ENCODE measurements around the gene AHCYL2.
A peak's percentile ranks its signal among the peaks of the same experiment; 100 is the strongest.
"Not testable (repeated sequence)": the region's sequence is repeated elsewhere in the genome, so short reads cannot be mapped to it uniquely, and the experiment has no call there.

Gene AHCYL2

DNA sequence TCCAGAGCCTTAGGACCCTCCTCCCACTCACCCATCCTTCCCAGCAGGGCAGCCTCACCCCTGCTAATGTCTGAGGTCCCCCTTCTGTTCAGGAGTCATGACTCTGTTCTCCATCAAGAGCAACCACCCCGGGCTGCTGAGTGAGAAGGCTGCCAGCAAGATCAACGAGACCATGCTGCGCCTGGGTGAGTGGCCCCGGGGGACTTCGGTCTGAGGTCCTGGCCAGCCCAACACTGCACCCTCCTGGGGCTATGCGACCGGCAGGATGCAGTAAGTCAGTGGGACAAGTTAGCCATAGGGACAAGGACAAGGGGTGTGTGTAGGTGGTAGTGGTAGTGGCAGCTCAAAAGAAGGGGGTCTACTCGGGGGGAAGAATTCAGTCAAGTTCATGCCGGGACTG, 16.2 kb upstream of the AHCYL2 start:
- DNase-seq (ENCODE audit: low read depth in 1 of 2, low spot score in 1 of 2): no peak

DNA sequence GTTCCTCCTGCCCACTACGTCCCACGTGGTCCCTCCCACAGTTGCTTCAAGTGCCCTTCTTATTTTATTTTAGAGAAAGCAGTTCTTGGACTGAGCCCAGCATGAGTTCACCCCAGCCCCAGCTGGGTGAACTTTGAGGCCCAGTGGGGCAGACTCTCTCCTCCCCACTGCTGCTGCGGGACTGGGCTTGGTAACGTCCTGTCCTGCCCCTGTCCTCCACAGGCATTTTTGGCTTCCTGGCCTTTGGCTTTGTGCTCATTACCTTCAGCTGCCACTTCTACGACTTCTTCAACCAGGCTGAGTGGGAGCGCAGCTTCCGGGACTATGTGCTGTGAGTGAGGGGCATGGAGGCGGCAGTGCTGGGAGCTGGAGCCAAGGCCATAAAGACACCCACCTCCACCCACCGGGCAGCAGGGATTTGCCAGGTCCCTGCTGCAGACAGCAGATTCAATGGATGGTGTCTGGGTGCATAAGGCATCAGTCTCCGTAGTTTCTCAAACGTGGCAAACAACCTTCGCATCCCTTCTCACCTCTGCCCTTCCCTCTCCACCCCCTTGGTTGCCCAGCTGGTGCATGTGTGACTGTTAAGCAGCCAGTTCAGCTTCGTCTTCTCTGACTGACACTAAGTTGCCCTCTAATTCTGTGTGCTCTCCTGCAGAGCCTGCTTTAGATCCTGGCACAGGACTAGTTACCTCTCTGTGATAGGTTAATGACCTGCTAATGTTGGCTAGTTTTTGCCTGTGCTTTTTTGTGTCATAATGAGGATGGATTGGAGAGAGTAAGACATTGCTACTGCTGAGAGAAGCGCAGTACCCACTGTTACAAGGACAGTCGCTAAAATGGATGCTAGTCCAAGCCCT, 15.5 kb upstream of the AHCYL2 start:
- DNase-seq (ENCODE audit: low read depth in 1 of 2, low spot score in 1 of 2): no peak

DNA sequence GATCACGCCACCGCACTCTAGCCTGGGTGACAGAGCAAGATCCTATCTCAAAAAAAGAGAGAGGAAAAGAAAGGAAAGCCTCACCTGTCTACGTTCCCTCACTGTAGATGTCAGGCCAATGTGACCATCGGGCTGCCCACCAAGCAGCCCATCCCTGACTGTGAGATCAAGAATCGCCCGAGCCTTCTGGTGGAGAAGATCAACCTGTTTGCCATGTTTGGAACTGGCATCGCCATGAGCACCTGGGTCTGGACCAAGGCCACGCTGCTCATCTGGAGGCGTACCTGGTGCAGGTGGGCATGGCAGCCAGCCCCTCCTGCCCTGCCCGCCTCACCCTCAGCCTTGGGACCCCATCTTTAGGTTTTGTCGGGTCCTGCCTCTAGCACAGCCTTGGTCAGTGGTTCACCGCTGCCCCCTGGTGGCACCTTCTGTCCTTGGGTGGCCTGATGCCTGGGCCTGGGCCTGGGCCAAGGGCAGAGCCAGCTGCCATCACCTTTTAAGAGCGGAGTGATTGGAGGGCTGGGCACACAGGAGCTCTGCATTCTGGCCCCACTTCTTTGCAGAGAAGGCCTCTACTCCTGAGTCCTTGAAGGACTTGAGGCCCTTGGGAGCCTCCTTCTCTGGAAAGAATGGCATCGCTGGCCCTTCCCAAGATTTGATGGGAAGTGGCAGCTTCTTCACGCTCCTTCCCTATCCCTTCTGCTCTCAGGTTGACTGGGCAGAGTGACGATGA, 14.4 kb upstream of the AHCYL2 start:
- DNase-seq (ENCODE audit: low read depth in 1 of 2, low spot score in 1 of 2): peak; percentile 37 to 62

DNA sequence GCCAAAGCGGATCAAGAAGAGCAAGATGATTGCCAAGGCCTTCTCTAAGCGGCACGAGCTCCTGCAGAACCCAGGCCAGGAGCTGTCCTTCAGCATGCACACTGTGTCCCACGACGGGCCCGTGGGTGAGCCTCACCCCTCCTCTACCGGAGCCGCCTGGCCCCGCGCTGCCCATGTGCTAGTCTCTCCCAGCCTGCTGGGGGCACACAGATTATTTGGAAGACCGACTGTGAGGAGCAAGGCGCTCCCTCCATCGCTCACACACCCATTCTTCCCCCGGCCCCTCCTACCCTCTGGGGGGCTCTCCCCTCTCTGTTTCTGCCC, 13.9 kb upstream of the AHCYL2 start:
- DNase-seq (ENCODE audit: low read depth in 1 of 2, low spot score in 1 of 2): no peak

DNA sequence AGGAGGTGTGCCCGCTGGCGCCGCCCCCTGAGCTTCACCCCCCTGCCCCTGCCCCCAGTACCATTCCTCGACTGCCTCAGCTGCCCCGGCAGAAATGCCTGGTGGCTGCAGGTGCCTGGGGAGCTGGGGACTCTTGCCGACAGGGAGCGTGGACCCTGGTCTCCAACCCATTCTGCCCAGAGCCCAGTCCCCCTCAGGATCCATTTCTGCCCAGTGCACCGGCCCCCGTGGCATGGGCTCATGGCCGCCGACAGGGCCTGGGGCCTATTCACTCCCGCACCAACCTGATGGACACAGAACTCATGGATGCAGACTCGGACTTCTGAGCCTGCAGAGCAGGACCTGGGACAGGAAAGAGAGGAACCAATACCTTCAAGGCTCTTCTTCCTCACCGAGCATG, 12.7 kb upstream of the AHCYL2 start:
- DNase-seq (ENCODE audit: low read depth in 1 of 2, low spot score in 1 of 2): no peak

DNA sequence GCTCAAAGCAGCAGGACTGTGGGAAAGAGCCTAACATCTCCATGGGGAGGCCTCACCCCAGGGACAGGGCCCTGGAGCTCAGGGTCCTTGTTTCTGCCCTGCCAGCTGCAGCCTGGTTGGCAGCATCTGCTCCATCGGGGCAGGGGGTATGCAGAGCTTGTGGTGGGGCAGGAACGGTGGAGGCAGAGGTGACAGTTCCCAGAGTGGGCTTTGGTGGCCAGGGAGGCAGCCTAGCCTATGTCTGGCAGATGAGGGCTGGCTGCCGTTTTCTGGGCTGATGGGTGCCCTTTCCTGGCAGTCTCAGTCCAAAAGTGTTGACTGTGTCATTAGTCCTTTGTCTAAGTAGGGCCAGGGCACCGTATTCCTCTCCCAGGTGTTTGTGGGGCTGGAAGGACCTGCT, 12.2 kb upstream of the AHCYL2 start:
- DNase-seq (ENCODE audit: low read depth in 1 of 2, low spot score in 1 of 2): no peak

DNA sequence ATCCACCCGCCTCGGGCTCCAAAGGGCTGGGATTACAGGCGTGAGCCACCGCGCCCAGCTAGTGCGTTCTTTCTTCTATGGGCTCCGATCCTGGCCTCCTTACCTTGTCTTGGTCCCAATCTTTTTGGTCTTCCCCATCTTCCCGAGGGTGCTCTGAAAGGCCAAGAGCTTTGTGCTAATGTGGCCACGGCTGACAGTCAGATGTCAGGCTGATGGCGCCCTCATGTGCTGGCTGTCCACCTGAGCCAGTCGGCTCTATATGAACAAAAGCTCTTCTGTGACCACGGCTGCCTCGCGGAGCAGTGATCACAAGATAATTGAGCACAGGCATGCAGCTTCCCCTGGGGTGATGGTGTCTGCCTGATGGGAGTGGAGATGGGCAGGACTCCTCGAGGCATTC, 11.0 kb upstream of the AHCYL2 start:
- DNase-seq (ENCODE audit: low read depth in 1 of 2, low spot score in 1 of 2): no peak

DNA sequence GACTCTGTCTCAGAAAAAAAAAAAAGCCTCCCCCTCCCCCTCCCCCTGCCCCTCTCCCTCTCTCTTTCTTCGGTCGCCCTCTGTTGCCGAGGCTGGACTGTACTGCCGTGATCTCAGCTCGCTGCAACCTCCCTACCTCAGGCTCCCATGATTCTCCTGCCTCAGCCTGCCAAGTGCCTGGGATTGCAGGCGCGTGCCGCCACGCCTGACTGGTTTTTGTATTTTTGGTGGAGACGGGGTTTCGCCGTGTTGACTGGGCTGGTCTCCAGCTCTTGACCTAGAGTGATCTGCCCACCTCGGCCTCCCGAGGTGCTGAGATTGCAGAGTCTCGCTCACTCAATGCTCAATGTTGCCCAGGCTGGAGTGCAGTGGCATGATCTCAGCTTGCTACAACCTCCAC, 9.1 kb upstream of the AHCYL2 start:
- not testable (repeated sequence) for DNase-seq (ENCODE audit: low read depth in 1 of 2, low spot score in 1 of 2)

DNA sequence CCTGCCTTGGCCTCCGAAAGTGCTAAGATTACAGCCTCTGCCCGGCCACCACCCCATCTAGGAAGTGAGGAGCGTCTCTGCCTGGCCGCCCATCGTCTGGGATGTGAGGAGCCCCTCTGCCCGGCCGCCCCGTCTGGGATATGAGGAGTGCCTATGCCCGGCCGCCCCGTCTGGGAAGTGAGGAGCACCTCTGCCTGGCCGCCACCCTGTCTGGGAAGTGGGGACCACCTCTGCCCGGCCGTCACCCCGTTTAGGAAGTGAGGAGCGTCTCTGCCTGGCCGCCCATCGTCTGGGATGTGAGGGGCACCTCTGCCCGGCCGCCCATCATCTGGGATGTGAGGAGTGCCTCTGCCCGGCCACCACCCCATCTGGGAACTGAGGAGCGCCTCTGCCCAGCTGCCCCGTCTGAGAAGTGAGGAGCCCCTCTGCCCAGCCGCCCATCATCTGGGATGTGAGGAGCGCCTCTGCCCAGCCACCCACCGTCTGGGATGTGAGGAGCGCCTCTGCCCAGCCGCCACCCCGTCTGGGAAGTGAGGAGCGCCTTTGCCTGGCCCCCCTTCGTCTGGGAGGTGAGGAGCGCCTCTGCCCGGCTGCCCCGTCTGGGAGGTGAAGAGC, 8.6 kb upstream of the AHCYL2 start:
- DNase-seq (ENCODE audit: low read depth in 1 of 2, low spot score in 1 of 2): not testable (repeated sequence)

DNA sequence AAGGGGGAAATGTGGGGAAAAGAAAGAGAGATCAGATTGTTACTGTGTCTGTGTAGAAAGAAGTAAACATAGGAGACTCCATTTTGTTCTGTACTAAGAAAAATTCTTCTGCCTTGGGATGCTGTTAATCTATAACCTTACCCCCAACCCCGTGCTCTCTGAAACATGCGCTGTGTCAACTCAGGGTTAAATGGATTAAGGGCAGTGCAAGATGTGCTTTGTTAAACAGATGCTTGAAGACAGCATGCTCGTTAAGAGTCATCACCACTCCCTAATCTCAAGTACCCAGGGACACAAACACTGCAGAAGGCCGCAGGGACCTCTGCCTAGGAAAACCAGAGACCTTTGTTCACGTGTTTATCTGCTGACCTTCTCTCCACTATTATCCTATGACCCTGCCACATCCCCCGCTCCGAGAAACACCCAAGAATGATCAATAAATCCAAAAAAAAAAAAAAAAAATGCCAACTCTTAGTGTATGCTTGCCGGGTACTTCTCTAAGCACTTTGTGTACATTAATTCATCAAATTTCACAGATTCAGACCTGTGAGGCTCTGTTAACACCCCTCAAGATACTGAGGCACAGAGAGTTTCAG, 7.9 kb upstream of the AHCYL2 start:
- not testable (repeated sequence) for DNase-seq (ENCODE audit: low read depth in 1 of 2, low spot score in 1 of 2)

DNA sequence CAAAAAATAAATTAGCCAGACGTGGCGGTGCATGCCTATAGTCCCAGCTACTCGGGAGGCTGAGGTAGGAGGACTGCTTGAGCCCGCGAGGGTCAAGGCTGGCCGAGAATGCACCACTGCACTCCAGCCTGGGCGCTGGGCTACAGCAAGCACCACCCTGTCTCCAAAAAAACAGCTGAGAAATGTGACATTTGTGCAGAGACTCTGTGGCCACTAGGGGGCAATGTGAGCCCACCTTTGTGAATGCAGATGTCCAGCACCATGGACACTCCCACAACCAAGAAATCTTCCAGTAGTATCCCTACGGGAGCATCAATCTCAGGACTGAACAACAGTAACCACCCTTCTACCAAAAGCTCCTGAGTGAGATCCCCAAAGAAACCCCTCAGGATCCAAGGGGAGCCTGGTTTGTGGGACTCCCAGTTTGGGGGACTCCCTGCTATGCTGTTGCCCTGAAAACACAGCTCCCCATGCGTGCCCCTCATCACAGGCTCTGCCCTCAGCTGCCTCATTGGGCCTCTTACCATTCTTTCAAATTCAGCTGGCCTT, 6.2 kb upstream of the AHCYL2 start:
- peak; percentile 59 to 66 for DNase-seq (ENCODE audit: low read depth in 1 of 2, low spot score in 1 of 2)

DNA sequence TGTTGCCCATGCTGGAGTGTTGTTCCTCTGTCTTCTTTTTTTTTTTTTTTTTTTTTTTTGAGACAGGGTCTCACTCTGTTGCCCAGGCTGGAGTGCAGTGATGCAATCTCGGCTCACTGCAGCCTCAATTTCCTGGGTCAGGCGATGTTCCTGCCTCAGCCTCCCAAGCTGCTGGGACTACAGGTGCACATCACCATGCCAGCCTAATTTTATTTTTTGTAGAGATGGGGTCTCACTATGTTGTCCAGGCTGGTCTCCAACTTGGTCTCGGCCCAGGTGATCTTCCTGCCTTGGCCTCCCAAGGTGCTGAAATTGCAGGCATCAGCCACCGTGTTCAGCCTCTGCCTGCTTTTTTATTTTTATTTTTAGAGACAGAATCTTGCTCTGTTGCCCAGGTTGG, 5.7 kb upstream of the AHCYL2 start:
- DNase-seq (ENCODE audit: low read depth in 1 of 2, low spot score in 1 of 2): not testable (repeated sequence)

DNA sequence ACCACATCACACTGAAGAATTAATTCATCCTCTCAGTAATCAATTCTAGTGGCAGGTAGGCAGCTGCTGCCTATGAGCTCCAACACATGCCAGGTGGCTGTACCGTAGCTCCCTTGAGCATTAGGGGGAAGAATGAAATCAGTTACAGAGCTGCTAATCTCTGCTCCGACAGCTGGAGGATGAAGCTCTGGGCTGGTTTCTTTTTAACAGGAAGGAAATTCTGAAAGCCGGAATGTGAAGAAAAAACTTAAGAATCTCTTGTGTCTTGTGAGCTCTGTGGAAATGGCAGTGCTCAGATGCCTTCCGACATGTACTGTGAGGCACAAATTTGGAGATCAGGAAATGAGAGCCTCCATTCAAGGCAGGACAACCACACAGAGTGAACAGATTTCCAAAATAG, 2.8 kb upstream of the AHCYL2 start:
- no peak for DNase-seq (ENCODE audit: low read depth in 1 of 2, low spot score in 1 of 2)

DNA sequence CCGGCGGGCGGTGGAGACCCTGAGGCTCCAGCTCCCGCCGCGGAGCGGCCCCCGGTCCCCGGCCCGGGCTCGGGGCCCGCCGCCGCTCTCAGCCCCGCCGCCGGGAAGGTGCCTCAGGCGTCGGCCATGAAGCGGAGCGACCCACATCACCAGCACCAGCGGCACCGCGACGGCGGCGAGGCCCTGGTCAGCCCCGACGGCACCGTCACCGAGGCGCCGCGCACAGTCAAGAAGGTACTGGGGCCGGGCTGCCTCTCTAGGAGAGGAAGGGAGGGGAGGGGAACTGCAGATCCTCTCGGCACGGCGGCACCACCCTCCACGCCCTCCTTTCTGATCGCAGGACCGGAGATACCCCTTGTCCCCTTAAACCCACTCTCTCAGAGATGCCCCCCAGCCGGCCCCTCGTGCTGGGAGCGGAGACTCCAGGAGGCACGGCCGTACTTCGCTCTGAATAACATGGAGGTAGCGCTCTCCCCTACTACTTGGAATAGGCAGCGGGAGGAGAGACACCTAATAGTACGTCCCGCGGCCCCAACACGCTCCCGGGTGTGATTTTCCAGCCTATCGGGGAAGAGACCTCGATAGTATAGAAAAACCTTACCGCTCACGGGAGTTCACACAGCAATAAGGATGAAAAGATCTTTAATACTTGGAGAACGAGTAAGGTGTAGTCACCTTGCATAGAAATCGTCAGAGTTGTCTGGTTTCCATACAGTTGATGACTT, 538 bp downstream of the AHCYL2 start:
- DNase-seq (ENCODE audit: low read depth in 1 of 2, low spot score in 1 of 2): peak; percentile 35 to 36

DNA sequence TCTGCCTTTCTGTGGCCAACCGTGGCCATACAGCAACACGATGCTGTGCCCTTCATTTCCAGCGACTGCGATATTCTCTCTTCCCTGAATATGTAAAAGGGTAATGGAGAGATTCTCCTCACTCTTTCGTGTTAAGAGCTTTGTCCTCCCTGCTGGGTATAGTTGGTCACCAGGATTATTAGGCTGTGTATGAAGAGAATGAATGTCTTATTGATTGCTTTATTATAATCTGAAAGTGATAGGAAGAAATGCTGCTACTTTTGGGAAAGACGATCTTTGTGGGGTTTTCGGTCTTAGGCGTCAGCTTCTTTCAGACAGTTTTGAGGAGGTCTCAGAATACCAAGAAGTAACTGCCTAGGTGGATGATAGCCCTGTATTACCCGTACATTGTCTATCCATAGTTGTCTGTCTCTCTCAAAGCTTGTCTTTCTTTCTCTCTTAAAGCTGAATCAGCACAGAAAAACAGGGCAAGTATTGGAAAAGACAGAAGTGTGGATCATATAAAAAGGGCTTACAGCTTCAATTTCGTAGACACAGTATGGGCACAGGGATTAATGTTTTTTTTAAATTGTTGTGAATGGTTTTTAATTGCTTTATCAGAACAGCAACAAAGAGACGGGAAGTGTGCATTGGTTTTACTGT, 1.2 kb downstream of the AHCYL2 start:
- DNase-seq (ENCODE audit: low read depth in 1 of 2, low spot score in 1 of 2): no peak

DNA sequence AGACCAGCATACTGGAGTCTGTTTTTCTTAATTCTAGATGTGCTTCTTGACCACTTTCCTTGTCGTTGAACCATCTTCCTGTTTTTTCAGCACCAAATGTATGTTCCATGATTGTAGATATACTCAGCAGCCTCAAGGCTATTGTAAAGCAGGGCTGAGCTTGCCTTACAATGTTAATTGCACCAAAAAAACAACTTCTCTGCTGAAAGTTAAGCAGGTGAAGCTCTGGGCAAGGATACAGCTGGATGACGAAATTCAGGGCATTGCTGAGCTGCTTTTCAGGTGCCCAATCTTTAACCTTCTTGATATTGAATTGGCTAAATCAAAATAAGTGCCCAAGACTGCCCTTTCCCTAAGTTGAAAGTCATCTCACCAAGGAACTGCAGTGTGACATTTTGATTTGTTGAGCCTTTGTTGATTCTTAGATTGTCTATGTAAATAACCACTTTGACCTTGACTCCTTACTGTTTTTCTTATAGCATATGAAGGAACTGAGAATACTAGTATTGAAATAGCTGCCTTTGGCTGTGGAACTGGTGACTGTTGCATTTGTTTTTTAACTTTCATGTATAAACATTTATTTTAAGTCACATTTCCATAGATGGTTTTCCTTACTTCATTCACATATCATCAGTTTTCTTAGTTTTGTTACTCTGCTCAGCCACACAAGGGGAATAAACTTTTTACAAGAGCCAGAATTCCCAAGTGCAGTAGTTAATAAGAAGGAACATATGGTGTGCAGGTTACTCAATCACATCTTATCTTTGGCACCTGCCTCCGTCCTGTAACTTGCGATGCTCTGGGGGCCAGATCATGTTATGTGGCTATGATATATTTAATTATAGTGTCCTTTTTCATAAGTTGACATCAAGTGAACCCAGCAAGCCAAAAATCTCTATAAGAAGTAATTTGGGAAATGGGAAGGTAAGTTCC, 3.1 kb downstream of the AHCYL2 start:
- DNase-seq (ENCODE audit: low read depth in 1 of 2, low spot score in 1 of 2): no peak

DNA sequence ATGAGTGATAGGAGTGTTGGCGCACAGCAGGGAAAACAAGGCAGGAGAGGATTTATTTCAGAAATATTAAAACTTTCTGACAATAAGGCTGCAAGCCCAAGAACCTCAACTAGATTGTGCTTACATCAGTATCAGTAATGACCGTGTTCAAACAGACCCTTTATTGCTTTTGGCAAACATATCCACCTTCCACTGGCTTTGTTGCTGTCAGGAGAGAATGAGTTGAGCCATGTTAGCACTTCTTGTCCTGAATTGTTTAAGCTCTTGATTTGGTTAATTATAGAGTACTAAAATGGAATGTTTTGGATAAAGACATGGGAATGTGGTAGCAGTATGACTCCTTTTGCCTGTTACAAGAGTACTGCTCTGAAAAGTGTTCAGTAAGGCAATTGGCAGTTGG, 3.8 kb downstream of the AHCYL2 start:
- no peak for DNase-seq (ENCODE audit: low read depth in 1 of 2, low spot score in 1 of 2)

DNA sequence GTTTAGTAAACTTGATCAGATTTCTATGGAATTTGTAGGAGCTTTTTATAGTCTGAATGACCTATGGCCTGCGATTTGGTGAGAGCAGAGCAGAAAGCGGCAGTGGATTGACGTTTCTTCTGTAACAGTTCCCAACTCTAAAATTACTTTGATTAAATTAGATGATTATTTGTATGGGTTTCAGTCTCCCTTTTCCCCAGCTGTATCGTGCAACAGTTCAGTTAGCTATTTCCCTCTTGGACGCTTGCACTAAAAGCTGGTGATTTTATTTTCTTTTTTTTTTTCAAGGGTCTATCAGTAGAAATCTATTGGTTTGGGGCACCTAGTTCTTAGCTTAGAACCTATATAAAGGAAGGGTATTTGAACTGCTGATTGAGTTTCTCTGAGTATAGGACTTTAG, 6.8 kb downstream of the AHCYL2 start:
- no peak for DNase-seq (ENCODE audit: low read depth in 1 of 2, low spot score in 1 of 2)

DNA sequence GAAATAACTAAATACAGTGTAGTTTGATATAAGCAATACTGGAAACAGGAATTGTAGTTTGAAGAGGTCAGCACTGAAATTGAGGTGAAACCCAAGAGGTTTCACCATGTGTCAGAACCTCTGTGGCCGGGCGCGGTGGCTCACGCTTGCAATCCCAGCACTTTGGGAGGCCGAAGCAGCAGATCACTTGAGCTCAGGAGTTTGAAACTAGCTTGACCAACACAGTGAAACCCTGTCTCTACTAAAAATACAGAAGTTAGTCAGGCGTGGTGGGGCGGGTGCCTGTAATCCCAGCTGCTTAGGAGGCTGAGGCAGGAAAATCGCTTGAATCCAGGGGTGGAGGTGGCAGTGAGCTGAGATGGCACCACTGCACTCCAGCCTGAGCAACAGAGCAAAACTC, 13.7 kb downstream of the AHCYL2 start:
- DNase-seq (ENCODE audit: low read depth in 1 of 2, low spot score in 1 of 2): no peak

Measured in activated CD4-positive, alpha-beta T cell treated with anti-CD3 and anti-CD28 coated beads, Interleukin-2, amount 50 U/mL, for 24 hours (primary cell).